ENCODE measurements around the gene CCR5.
"Not testable (repeated sequence)": the region's sequence is repeated elsewhere in the genome, so short reads cannot be mapped to it uniquely, and the experiment has no call there.

The CCR5 gene

GRCh38 chr3:46370839-46371518 lies at the start of gene CCR5:
TSS of gene CCR5 (plus strand) at chr3:46370946. CDS start at chr3:46372903, 1,957 bp downstream.
- peak; percentile 31 for DNase-seq (ENCODE audit: low spot score)

GRCh38 chr3:46321461-46322104 lies 49.2 kb upstream of the CCR5 start:
- peak; percentile 75 for DNase-seq (ENCODE audit: low spot score)

- DNase-seq (ENCODE audit: low spot score) = no peak
Observed at GRCh38 chr3:46324036-46324435, 46.7 kb upstream of the CCR5 start.

GRCh38 chr3:46325645-46326300 lies 45.0 kb upstream of the CCR5 start:
- peak; percentile 9 for DNase-seq (ENCODE audit: low spot score)

- DNase-seq (ENCODE audit: low spot score) = not testable (repeated sequence)
Observed at GRCh38 chr3:46330676-46331075, 40.1 kb upstream of the CCR5 start.

- no peak for DNase-seq (ENCODE audit: low spot score)
Observed at GRCh38 chr3:46334741-46335478, 35.8 kb upstream of the CCR5 start.

GRCh38 chr3:46335541-46335940 lies 35.2 kb upstream of the CCR5 start:
- no peak for DNase-seq (ENCODE audit: low spot score)

- no peak for DNase-seq (ENCODE audit: low spot score)
Observed at GRCh38 chr3:46337911-46338310, 32.8 kb upstream of the CCR5 start.

GRCh38 chr3:46338840-46339239 lies 31.9 kb upstream of the CCR5 start:
- no peak for DNase-seq (ENCODE audit: low spot score)

GRCh38 chr3:46344476-46344875 lies 26.3 kb upstream of the CCR5 start:
- no peak for DNase-seq (ENCODE audit: low spot score)

GRCh38 chr3:46348823-46349482 lies 21.8 kb upstream of the CCR5 start:
- no peak for DNase-seq (ENCODE audit: low spot score)

GRCh38 chr3:46349484-46350261 lies 21.1 kb upstream of the CCR5 start:
- no peak for DNase-seq (ENCODE audit: low spot score)

- no peak for DNase-seq (ENCODE audit: low spot score)
Observed at GRCh38 chr3:46350262-46350565, 20.5 kb upstream of the CCR5 start.

GRCh38 chr3:46351646-46352045 lies 19.1 kb upstream of the CCR5 start:
- no peak for DNase-seq (ENCODE audit: low spot score)

- DNase-seq (ENCODE audit: low spot score) = no peak
Observed at GRCh38 chr3:46353090-46353489, 17.7 kb upstream of the CCR5 start.

- no peak for DNase-seq (ENCODE audit: low spot score)
Observed at GRCh38 chr3:46353647-46354410, 16.9 kb upstream of the CCR5 start, which contains the start of gene CCR2. TSS of gene CCR2 (plus strand) at chr3:46354111. CDS start at chr3:46357528, 3,417 bp downstream.

- DNase-seq (ENCODE audit: low spot score) = no peak
Observed at GRCh38 chr3:46354478-46354877, 16.3 kb upstream of the CCR5 start.

GRCh38 chr3:46354984-46355383 lies 15.8 kb upstream of the CCR5 start:
- DNase-seq (ENCODE audit: low spot score) = no peak

- DNase-seq (ENCODE audit: low spot score) = no peak
Observed at GRCh38 chr3:46356276-46356675, 14.5 kb upstream of the CCR5 start.

GRCh38 chr3:46356909-46357308 lies 13.8 kb upstream of the CCR5 start:
- no peak for DNase-seq (ENCODE audit: low spot score)

- DNase-seq (ENCODE audit: low spot score) = no peak
Observed at GRCh38 chr3:46358466-46358865, 12.3 kb upstream of the CCR5 start.

Data from pons (tissue), 1 donor.